Cardiac fibroblast (primary cell): ENCODE results near the gene COG3.

ENCODE experiments used
- DNase-seq, 2 donors: peaks; one replicate each; pipeline versions ENCODE4 v3.0.0 to v3.0.0-alpha.2; 2010; ENCODE audit warnings: low read depth in 2 of 2
- H3K4me3 ChIP-seq, 2 donors: replicated peaks in 1 of 2; 1 replicate in 1 of 2; 2 replicates in 1 of 2; pipeline ENCODE4 v1.5.1; 2011; ENCODE audit warnings: low read depth in 2 of 2, low read length in 2 of 2, mild to moderate bottlenecking in 2 of 2, moderate library complexity in 1 of 2
- TF ChIP-seq, protein P1 (sequence below): IDR thresholded peaks from one replicate; pipeline ENCODE4 v1.5.1; 2011; ENCODE audit warnings: low read depth, mild to moderate bottlenecking, low read length, inconsistent platforms

COG3 gene

DNA sequence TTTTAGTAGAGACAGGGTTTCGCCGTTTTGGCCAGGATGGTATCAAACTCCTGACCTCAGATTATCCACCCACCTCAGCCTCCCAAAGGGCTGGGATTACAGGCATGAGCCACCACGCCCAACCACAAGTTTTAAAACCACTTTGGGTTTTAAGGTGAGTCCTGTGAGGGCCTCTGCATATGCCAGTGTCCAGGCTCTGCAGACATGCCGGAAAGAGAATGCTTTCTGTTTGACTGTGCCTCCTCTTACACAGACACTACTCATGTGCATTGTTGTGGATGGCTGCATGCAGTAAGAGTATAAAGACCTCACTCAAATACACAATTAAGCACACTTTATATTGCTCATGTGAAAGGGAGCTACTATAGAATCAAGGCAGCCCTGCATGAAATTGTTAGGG, 25.7 kb upstream of the COG3 start:
- H3K4me3 ChIP-seq: no peak overlapping the region
- DNase-seq: no peak
- TF ChIP-seq, protein P1, sequence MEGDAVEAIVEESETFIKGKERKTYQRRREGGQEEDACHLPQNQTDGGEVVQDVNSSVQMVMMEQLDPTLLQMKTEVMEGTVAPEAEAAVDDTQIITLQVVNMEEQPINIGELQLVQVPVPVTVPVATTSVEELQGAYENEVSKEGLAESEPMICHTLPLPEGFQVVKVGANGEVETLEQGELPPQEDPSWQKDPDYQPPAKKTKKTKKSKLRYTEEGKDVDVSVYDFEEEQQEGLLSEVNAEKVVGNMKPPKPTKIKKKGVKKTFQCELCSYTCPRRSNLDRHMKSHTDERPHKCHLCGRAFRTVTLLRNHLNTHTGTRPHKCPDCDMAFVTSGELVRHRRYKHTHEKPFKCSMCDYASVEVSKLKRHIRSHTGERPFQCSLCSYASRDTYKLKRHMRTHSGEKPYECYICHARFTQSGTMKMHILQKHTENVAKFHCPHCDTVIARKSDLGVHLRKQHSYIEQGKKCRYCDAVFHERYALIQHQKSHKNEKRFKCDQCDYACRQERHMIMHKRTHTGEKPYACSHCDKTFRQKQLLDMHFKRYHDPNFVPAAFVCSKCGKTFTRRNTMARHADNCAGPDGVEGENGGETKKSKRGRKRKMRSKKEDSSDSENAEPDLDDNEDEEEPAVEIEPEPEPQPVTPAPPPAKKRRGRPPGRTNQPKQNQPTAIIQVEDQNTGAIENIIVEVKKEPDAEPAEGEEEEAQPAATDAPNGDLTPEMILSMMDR: no peak

DNA sequence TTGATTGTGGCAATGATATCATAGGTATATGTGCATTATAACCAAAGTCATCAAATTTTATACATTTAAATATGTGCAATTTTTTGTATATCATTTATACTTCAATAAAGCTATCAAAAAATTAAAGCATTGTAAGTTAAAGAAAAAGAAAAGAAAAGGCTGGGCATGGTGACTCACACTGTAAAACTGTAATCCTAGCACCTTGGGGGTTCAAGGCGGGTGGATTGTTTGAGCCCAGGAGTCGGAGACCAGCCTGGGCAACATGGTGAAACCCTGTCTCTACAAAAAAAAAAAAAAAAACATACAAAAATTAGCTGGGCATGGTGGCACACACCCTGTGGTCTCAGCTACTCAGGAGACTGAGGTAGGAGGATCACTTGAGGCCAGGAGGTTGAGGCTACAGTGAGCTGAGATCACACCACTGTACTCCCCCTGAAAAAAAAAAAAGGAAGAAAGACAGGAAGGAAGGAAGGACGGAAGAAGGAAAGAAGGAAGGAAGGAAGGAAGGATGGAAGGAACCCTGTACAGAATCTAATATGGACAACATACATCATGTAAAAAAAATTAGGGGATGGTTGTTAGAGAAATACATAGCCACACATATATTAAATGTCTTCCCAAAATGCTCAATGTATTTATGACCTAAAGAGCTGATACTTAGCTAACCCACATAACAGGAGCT, 24.8 kb upstream of the COG3 start:
- TF ChIP-seq, protein P1: no peak
- DNase-seq: peak in 1 of 2 donors; percentile 15
- no peak overlapping the region for H3K4me3 ChIP-seq

DNA sequence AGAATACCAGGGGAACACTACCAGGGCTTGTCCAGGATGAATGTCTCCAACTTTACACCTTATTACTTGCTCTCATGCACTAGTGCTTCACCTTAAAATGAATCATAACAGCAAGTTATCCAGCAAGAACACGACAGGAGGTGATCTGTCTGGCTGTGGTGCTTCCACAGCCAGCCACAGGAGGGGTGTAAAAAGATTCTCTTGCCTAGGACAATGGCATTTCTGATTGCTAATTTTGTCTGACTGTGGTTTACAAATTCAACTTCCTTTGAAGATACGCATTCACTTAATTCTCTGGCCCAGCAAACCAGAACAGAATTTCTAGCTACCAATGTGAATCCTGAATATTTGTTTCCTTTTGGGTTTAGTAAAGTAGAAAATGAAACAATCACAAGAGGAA, 23.1 kb upstream of the COG3 start:
- TF ChIP-seq, protein P1: peak; percentile 38
- DNase-seq: peak; percentile 25 to 40

DNA sequence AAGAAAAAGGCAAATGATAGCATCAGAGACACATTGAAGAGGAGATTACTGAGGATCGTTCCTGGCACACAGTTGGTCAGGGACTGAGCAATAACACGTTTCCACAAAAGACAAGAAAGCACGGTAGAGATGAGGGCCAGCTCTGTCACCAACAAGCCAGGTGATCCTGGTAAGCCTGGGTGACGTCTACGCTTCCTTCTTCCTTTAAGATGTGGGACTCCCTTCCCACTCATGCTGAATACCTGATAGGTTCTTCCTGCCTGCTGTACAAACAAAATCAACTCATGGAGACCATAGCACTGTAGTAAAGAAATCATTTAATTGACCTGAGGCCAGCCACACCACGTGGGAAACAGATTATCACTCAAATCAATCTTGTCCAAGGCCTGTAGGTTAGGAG, 19.7 kb upstream of the COG3 start:
- TF ChIP-seq, protein P1: no peak
- H3K4me3 ChIP-seq: no peak overlapping the region
- no peak for DNase-seq

More for the DNA sequence above, 23.1 kb upstream of the COG3 start:
- H3K4me3 ChIP-seq: no peak overlapping the region

DNA sequence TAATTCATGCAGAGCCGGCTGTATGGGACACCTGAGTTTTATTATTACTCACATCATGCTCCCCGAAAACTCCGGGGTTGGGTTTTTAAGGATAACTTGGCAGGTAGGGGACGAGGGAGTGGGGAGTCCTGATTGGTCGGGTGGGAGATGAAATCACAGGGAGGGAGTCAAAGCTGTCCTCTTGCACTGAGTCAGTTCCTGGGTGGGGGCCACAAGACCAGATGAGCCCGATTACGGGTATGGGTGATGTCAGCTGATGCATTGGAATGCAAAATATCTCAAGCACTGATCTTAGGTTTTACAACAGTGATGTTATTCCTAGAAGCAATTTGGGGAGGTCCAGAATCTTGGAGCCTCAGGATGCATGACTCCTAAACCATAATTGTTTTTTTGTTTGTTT, 18.6 kb upstream of the COG3 start:
- DNase-seq: peak; percentile 12 to 70
- TF ChIP-seq, protein P1: no peak
- H3K4me3 ChIP-seq: no peak overlapping the region

DNA sequence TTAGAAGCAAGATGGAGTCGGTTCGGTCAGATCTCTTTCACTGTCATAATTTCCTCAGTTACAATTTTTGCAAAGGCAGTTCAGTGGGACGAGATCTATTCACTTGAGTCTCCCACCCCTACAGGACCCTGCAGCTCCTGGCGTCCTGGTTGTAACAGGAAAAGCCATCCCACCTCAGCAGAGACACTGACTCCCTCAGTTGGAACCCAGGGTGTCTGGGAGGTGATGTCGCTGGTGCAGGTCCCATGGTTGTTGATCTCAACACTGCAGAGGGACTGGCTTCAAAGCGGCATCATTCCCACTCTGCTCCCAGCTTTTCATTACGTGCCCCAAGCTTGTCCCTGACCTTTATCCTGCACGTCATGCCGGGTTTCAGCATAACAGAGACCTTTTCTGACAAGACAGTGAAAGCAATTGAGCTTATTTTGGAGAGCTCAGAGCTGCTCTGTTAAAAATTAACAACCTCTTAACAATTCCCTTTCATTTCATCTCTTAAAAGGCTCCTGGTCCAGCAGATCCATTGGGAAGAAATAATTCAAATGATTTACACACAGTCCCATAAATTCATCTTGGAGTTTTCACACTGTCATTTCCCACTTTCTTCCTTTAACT, 17.6 kb upstream of the COG3 start:
- TF ChIP-seq, protein P1: no peak
- no peak overlapping the region for H3K4me3 ChIP-seq
- no peak for DNase-seq
